Activated T-cell treated with anti-CD3 and anti-CD28 coated beads, Interleukin-2, amount 50 U/mL, for 72 hours (primary cell): Measurements from ENCODE around the gene OBP2A. TPM values are rescaled to one million over a fixed set of nuclear protein-coding genes. Genes with fewer than 3 reads are reported as not detected.

Source experiments
- ATAC-seq, 2 donors: fragments of 150-1000 bp; cut with Tn5 transposase; replicated peaks in 1 of 2; 2 replicates each; pipeline ENCODE4 v1.10.0; 2021; ENCODE audit warnings: moderate library complexity in 2 of 2, mild to moderate bottlenecking in 1 of 2
- DNase-seq, 2 donors: peaks; one replicate each; pipeline ENCODE4 v3.0.0; 2021 to 2022; ENCODE audit warnings: mixed read lengths in 1 of 2
- H3K27ac Mint-ChIP-seq: one replicate; pipeline ENCODE4 v1.8.0; 2022; ENCODE audit warnings: mild to moderate bottlenecking, moderate library complexity, mixed read lengths
- H3K27me3 Mint-ChIP-seq: one replicate; pipeline ENCODE4 v1.8.0; 2022; ENCODE audit warnings: low read depth, mixed read lengths
- H3K36me3 Mint-ChIP-seq, 2 donors: one replicate each; pipeline ENCODE4 v1.8.0; 2022; ENCODE audit warnings: mixed read lengths in 2 of 2, mild to moderate bottlenecking in 1 of 2; ENCODE audit not compliant: insufficient read depth in 2 of 2
- H3K4me1 Mint-ChIP-seq: one replicate; pipeline ENCODE4 v1.8.0; 2022; ENCODE audit warnings: low read depth, mixed read lengths
- H3K4me3 Mint-ChIP-seq, 2 donors: one replicate each; pipeline ENCODE4 v1.8.0; 2022; ENCODE audit warnings: mild to moderate bottlenecking in 2 of 2, mixed read lengths in 2 of 2, moderate library complexity in 2 of 2
- H3K9me3 Mint-ChIP-seq, 2 donors: one replicate each; pipeline ENCODE4 v1.8.0; 2022; ENCODE audit warnings: mixed read lengths in 2 of 2
- total RNA-seq, 2 donors: library from RNA; stranded (reverse); gene quantifications; one replicate each; pipeline ENCODE4 v1.2.3, GENCODE V29; 2022

The OBP2A gene
- total RNA-seq, 2 donors from 2014 or later = not detected

GRCh38 chr9:135574943-135575342 is 29.0 kb downstream of the OBP2A start:
- no peak overlapping the region for H3K27ac Mint-ChIP-seq
- no peak for ATAC-seq
- no peaks in the 10 kb centered on the region for H3K27me3 Mint-ChIP-seq
- H3K36me3 Mint-ChIP-seq = no peaks in the 10 kb centered on the region
- DNase-seq = no peak
- no peaks in the 10 kb centered on the region for H3K9me3 Mint-ChIP-seq
- no peaks in the 10 kb centered on the region for H3K4me1 Mint-ChIP-seq
- no peak overlapping the region for H3K4me3 Mint-ChIP-seq

- no peak for ATAC-seq
- no peak overlapping the region for H3K27ac Mint-ChIP-seq
Measured at GRCh38 chr9:135575995-135576631, 30.2 kb downstream of the OBP2A start.

GRCh38 chr9:135577256-135577655 is 31.3 kb downstream of the OBP2A start:
- H3K27me3 Mint-ChIP-seq = no peaks in the 10 kb centered on the region
- ATAC-seq (no peak), DNase-seq (no peak)
- no peak overlapping the region for H3K27ac Mint-ChIP-seq
- no peaks in the 10 kb centered on the region for H3K9me3 Mint-ChIP-seq
- no peaks in the 10 kb centered on the region for H3K36me3 Mint-ChIP-seq
- no peaks in the 10 kb centered on the region for H3K4me1 Mint-ChIP-seq
- H3K4me3 Mint-ChIP-seq = no peak overlapping the region

More at GRCh38 chr9:135575995-135576631, 30.2 kb downstream of the OBP2A start:
- H3K4me3 Mint-ChIP-seq = no peak overlapping the region
- no peaks in the 10 kb centered on the region for H3K36me3 Mint-ChIP-seq
- no peaks in the 10 kb centered on the region for H3K9me3 Mint-ChIP-seq
- no peak for DNase-seq
- H3K4me1 Mint-ChIP-seq = no peaks in the 10 kb centered on the region
- H3K27me3 Mint-ChIP-seq = no peaks in the 10 kb centered on the region

- H3K9me3 Mint-ChIP-seq = no peaks in the 10 kb centered on the region
- no peak for DNase-seq
- H3K4me1 Mint-ChIP-seq = no peaks in the 10 kb centered on the region
- ATAC-seq = no peak
- H3K27me3 Mint-ChIP-seq = no peaks in the 10 kb centered on the region
- H3K4me3 Mint-ChIP-seq = no peak overlapping the region
- no peak overlapping the region for H3K27ac Mint-ChIP-seq
- no peaks in the 10 kb centered on the region for H3K36me3 Mint-ChIP-seq
Measured at GRCh38 chr9:135579356-135579755, 33.4 kb downstream of the OBP2A start.

GRCh38 chr9:135579889-135580660 is 34.1 kb downstream of the OBP2A start:
- Mint-ChIP-seq H3K36me3 (no peaks in the 10 kb centered on the region), H3K4me3 (no peak overlapping the region), H3K27me3 (no peaks in the 10 kb centered on the region), H3K27ac (no peak overlapping the region), H3K9me3 (no peaks in the 10 kb centered on the region), H3K4me1 (no peaks in the 10 kb centered on the region)
- DNase-seq (no peak), ATAC-seq (no peak)

GRCh38 chr9:135580664-135581380 is 34.9 kb downstream of the OBP2A start:
- Mint-ChIP-seq H3K27ac (no peak overlapping the region), H3K4me3 (no peak overlapping the region), H3K27me3 (no peaks in the 10 kb centered on the region), H3K36me3 (no peaks in the 10 kb centered on the region), H3K4me1 (no peaks in the 10 kb centered on the region), H3K9me3 (no peaks in the 10 kb centered on the region)
- ATAC-seq (no peak), DNase-seq (no peak)

GRCh38 chr9:135581636-135582426 is 35.9 kb downstream of the OBP2A start:
- DNase-seq (no peak), ATAC-seq (no peak)
- H3K36me3 Mint-ChIP-seq = no peaks in the 10 kb centered on the region
- H3K27ac Mint-ChIP-seq = no peak overlapping the region
- H3K4me1 Mint-ChIP-seq = no peaks in the 10 kb centered on the region
- H3K9me3 Mint-ChIP-seq = no peaks in the 10 kb centered on the region
- no peaks in the 10 kb centered on the region for H3K27me3 Mint-ChIP-seq
- H3K4me3 Mint-ChIP-seq = no peak overlapping the region

GRCh38 chr9:135582541-135582940 is 36.6 kb downstream of the OBP2A start:
- DNase-seq = no peak
- no peak for ATAC-seq
- Mint-ChIP-seq H3K27ac (no peak overlapping the region), H3K9me3 (no peaks in the 10 kb centered on the region), H3K27me3 (no peaks in the 10 kb centered on the region), H3K36me3 (no peaks in the 10 kb centered on the region), H3K4me1 (no peaks in the 10 kb centered on the region), H3K4me3 (no peak overlapping the region)

- no peaks in the 10 kb centered on the region for H3K4me1 Mint-ChIP-seq
- no peaks in the 10 kb centered on the region for H3K9me3 Mint-ChIP-seq
- no peak overlapping the region for H3K4me3 Mint-ChIP-seq
- no peak for DNase-seq
- no peak overlapping the region for H3K27ac Mint-ChIP-seq
- H3K36me3 Mint-ChIP-seq = no peaks in the 10 kb centered on the region
- H3K27me3 Mint-ChIP-seq = no peaks in the 10 kb centered on the region
- no peak for ATAC-seq
Measured at GRCh38 chr9:135582966-135583687, 37.2 kb downstream of the OBP2A start.

GRCh38 chr9:135583688-135584011 is 37.7 kb downstream of the OBP2A start:
- ATAC-seq (no peak), DNase-seq (no peak)
- no peaks in the 10 kb centered on the region for H3K9me3 Mint-ChIP-seq
- no peaks in the 10 kb centered on the region for H3K36me3 Mint-ChIP-seq
- H3K4me1 Mint-ChIP-seq = no peaks in the 10 kb centered on the region
- no peak overlapping the region for H3K4me3 Mint-ChIP-seq
- H3K27me3 Mint-ChIP-seq = no peaks in the 10 kb centered on the region
- H3K27ac Mint-ChIP-seq = no peak overlapping the region

- H3K27me3 Mint-ChIP-seq = no peaks in the 10 kb centered on the region
- H3K27ac Mint-ChIP-seq = no peak overlapping the region
- H3K4me1 Mint-ChIP-seq = no peaks in the 10 kb centered on the region
- ATAC-seq (no peak), DNase-seq (no peak)
- no peaks in the 10 kb centered on the region for H3K36me3 Mint-ChIP-seq
- H3K9me3 Mint-ChIP-seq = no peaks in the 10 kb centered on the region
- H3K4me3 Mint-ChIP-seq = no peak overlapping the region
Measured at GRCh38 chr9:135584371-135584770, 38.4 kb downstream of the OBP2A start.

GRCh38 chr9:135584934-135585333 is 39.0 kb downstream of the OBP2A start:
- no peak for ATAC-seq
- Mint-ChIP-seq H3K4me1 (no peaks in the 10 kb centered on the region), H3K36me3 (no peaks in the 10 kb centered on the region), H3K9me3 (no peaks in the 10 kb centered on the region), H3K27me3 (no peaks in the 10 kb centered on the region), H3K4me3 (no peak overlapping the region), H3K27ac (no peak overlapping the region)
- DNase-seq = no peak
